ENCODE results near the gene SLC46A1. TPM values are rescaled to one million over a fixed set of nuclear protein-coding genes. Genes with fewer than 3 reads are reported as not detected.

SLC46A1 gene
- total and polyA plus RNA-seq, 2 of the 13 experiments (the other 11 are each of a cell fraction or from before 2014, with no cell fraction given), result 19.6 to 22.6 TPM

DNA sequence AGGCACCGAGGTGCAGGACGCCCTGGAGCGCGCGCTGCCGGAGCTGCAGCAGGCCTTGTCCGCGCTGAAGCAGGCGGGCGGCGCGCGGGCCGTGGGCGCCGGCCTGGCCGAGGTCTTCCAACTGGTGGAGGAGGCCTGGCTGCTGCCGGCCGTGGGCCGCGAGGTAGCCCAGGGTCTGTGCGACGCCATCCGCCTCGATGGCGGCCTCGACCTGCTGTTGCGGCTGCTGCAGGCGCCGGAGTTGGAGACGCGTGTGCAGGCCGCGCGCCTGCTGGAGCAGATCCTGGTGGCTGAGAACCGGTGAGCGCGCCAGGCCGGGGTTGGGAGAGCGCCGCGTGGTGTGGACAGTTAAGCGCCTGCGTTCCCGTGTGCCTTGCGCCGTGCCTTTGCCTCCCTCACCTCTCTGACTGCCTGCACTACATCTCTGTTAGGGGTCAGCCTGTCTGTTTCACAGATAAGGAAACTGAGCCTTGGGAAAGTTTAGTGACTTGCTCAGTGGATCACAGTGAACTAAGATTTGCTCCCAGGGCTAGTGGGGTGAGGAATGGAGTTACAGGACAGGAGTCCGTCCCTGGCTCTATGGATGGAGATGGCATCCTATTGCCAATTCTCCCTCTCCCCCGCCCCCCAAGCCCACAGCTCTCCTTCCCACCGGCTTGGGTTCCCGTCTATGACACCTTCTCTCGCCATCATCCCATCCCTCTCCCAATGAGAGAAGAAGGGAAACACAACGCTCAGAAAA, 33.6 kb downstream of the SLC46A1 start:
- Histone ChIP-seq H2AFZ (ENCODE audit: low read length) (no peak overlapping the region), H3K79me2 (ENCODE audit: insufficient read depth, low read length) (peaks cover 7% of the 10 kb centered on the region), H3K4me2 (ENCODE audit: low read depth, low read length) (no peak overlapping the region), H3K27me3 (ENCODE audit: control insufficient read depth in 1 of 2, insufficient read depth in 2 of 2, low read length in 2 of 2) (no peaks in the 10 kb centered on the region), H3K36me3 (replicated peaks in 1 of 2; ENCODE audit: control insufficient read depth in 1 of 2, insufficient read depth in 2 of 2, low read length in 2 of 2) (no peaks in the 10 kb centered on the region), H3K27ac (ENCODE audit: extremely low read length, insufficient read depth, low read length) (no peak overlapping the region), H3K9me3 (ENCODE audit: low read length) (no peaks in the 10 kb centered on the region), H3K4me3 (replicated peaks in 1 of 3; ENCODE audit: insufficient read depth in 1 of 3, low read depth in 2 of 3, low read length in 3 of 3) (no peak overlapping the region), H4K20me1 (ENCODE audit: insufficient read depth, low read length) (no peaks in the 10 kb centered on the region), H3K9ac (ENCODE audit: insufficient read depth, low read depth, low read length) (no peak overlapping the region), H3K4me1 (ENCODE audit: insufficient read depth, low read length) (peaks cover 39% of the 10 kb centered on the region)
- 95% methylated on average over 30 of the region's 53 CpGs for WGBS (ENCODE audit: low lambda C conversion rate)
- in situ Hi-C loops (cut with HindIII; ENCODE audit: extremely low pct_ligation_motif_present, low pct_unique_long_range_greater_than_20kb), result no loop called here
- no peak for DNase-seq (ENCODE audit: low spot score)
- intact Hi-C loops (cut with micrococcal nuclease; ENCODE audit: unreplicated experiment), result no loop called here
- BruUV-seq (replicated peaks), result no TSS peak
- ATAC-seq, result no peak
- no peak for TF ChIP-seq CBFB (CRISPR knock-in tag; IDR thresholded peaks at IDR 0.05)
- no peak for TF ChIP-seq NR2C2 (CRISPR knock-in tag; IDR thresholded peaks at IDR 0.05; ENCODE audit: borderline replicate concordance)
- no peak for TF ChIP-seq TARDBP (CRISPR knock-in tag; IDR thresholded peaks at IDR 0.05)
- no peak for FAIRE-seq
- ChIA-PET POLR2A (interaction anchor here (4.4 to 7.8 kb wide), 2 partner anchors 9 to 15 kb away, joined by 107 to 183 read pairs; partner anchors contain the start of gene POLDIP2), CTCF (ENCODE audit: low intra/inter-chr PET ratio, low total read pairs) (no interaction called here)

DNA sequence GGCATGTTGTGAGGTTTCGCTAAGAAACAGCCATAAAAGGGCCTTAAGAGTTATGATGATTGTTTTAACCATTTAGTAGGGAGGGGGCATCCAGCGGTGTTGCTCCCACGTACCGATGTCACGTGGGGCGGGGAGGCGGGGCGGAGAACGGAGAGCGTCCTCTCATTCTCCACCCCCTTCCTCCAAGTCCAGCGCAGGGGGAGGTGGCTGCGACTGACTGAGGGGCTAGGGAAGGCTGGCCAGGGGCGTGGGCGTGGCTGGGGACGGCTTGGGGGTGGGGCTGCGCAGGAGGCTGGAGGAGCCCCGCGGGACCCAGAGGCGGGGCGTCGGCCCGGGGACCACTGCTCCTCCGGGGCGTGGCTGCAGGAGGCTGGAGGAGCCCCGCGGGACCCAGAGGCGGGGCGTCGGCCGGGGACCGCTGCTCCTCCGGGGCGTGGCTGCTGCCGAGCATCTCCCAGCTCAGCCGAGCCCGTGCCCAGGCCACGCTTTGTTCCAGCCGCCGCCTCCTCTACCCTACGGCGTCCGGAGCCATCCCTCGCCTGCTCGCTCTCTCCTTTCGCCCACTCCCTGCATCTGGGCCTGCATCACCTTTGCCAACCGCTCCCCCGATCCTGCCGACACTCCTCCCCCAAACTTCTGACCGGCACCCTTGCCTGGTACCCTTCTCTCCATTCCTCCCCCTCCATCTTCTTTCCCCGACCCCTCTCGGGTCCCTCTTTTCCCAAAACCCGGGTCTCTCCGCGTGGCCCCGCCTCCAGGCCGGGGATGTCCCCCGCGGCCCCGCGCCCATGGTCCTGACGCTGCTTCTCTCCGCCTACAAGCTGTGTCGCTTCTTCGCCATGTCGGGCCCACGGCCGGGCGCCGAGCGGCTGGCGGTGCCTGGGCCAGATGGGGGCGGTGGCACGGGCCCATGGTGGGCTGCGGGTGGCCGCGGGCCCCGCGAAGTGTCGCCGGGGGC, 34.5 kb downstream of the SLC46A1 start, which contains the start of gene SARM1:
Gene SARM1, plus strand, starts transcription at position 450 of the 958 bp plus-strand sequence. Its CDS starts 339 bp downstream, at position 789.
- Histone ChIP-seq H3K27ac (ENCODE audit: extremely low read length, insufficient read depth, low read length) (peak within 1 kb of the TSS; percentile 92), H3K4me2 (ENCODE audit: low read depth, low read length) (peak within 1 kb of the TSS; percentile 96), H3K4me1 (ENCODE audit: insufficient read depth, low read length) (peaks cover 47% of the 10 kb centered on the region), H2AFZ (ENCODE audit: low read length) (no peak within 1 kb of the TSS), H3K27me3 (ENCODE audit: control insufficient read depth in 1 of 2, insufficient read depth in 2 of 2, low read length in 2 of 2) (no peaks in the 10 kb centered on the region), H4K20me1 (ENCODE audit: insufficient read depth, low read length) (no peaks in the 10 kb centered on the region), H3K79me2 (ENCODE audit: insufficient read depth, low read length) (peaks cover 7% of the 10 kb centered on the region), H3K4me3 (replicated peaks in 1 of 3; ENCODE audit: insufficient read depth in 1 of 3, low read depth in 2 of 3, low read length in 3 of 3) (peak within 1 kb of the TSS; percentile 23 to 77 (median 30); a peak in 5 of 6 replicates), H3K9ac (ENCODE audit: insufficient read depth, low read depth, low read length) (peak within 1 kb of the TSS; percentile 59), H3K36me3 (replicated peaks in 1 of 2; ENCODE audit: control insufficient read depth in 1 of 2, insufficient read depth in 2 of 2, low read length in 2 of 2) (no peaks in the 10 kb centered on the region), H3K9me3 (ENCODE audit: low read length) (no peaks in the 10 kb centered on the region)
- ATAC-seq (peak; percentile 42), FAIRE-seq (peak; percentile 54), DNase-seq (ENCODE audit: low spot score) (peak; percentile 75)
- WGBS (ENCODE audit: low lambda C conversion rate), result 51% methylated on average over 43 of the region's 80 CpGs
- in situ Hi-C loops (cut with HindIII; ENCODE audit: extremely low pct_ligation_motif_present, low pct_unique_long_range_greater_than_20kb) (no loop called here), intact Hi-C loops (cut with micrococcal nuclease; ENCODE audit: unreplicated experiment) (loop anchor here (2.0 kb wide), 1 partner anchor 45 kb away; no protein-coding TSS in a partner anchor)
- no TSS peak for BruUV-seq (replicated peaks)
- CTCF ChIA-PET (ENCODE audit: low intra/inter-chr PET ratio, low total read pairs), result no interaction called here
- POLR2A ChIA-PET, result interaction anchor here (0.7 to 8.3 kb wide), 9 partner anchors 10 to 49 kb away, joined by 3 to 183 read pairs (median 7); partner anchors contain the start of genes POLDIP2 and SLC46A1
- TF ChIP-seq SP1 (IDR thresholded peaks at IDR 0.05), result no peak
- TF ChIP-seq SP1 (CRISPR knock-in tag; IDR thresholded peaks at IDR 0.05), result 0 out of 2 replicates have a peak, but pooled peaks have one; percentile 23
- 0 out of 2 replicates have a peak, but pooled peaks have one; percentile 11 for TF ChIP-seq MNT (IDR thresholded peaks at IDR 0.05)
- peak; percentile 60 for TF ChIP-seq HNRNPK (IDR thresholded peaks at IDR 0.05; ENCODE audit: low read depth, low read length, poor library complexity, severe bottlenecking)
- 0 out of 2 replicates have a peak, but pooled peaks have one; percentile 38 for TF ChIP-seq MTA1 (CRISPR knock-in tag; IDR thresholded peaks at IDR 0.05; ENCODE audit: borderline replicate concordance)
- TF ChIP-seq, protein P1, sequence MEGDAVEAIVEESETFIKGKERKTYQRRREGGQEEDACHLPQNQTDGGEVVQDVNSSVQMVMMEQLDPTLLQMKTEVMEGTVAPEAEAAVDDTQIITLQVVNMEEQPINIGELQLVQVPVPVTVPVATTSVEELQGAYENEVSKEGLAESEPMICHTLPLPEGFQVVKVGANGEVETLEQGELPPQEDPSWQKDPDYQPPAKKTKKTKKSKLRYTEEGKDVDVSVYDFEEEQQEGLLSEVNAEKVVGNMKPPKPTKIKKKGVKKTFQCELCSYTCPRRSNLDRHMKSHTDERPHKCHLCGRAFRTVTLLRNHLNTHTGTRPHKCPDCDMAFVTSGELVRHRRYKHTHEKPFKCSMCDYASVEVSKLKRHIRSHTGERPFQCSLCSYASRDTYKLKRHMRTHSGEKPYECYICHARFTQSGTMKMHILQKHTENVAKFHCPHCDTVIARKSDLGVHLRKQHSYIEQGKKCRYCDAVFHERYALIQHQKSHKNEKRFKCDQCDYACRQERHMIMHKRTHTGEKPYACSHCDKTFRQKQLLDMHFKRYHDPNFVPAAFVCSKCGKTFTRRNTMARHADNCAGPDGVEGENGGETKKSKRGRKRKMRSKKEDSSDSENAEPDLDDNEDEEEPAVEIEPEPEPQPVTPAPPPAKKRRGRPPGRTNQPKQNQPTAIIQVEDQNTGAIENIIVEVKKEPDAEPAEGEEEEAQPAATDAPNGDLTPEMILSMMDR (CRISPR knock-in tag; IDR thresholded peaks at IDR 0.05), result no peak
